ENCODE measurements around the gene LENEP.

Gene LENEP

DNA sequence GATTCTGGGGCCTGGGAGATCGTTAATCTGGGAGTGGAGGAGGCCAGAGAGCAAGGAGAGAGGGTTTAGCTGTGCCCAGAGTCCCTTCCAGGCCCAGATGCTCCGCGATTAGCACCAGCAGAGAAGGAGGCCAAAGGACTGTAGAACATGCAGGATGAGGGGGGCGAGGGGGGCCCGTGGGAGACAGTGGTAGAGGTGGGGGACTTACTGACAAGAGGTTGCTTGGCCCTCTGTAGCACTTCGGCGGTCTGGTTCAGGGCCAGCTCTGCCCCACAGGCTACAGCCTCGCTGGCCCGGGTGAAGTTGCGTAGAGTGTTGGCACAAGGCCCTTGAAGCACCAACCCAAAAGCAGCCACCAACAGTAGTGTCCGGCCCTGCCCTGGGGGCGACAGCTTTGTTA lies 39.5 kb downstream of the LENEP start:
- no peak overlapping the region for H3K4me3 ChIP-seq (ENCODE audit: low read depth, low read length)
- TF ChIP-seq, protein P1, sequence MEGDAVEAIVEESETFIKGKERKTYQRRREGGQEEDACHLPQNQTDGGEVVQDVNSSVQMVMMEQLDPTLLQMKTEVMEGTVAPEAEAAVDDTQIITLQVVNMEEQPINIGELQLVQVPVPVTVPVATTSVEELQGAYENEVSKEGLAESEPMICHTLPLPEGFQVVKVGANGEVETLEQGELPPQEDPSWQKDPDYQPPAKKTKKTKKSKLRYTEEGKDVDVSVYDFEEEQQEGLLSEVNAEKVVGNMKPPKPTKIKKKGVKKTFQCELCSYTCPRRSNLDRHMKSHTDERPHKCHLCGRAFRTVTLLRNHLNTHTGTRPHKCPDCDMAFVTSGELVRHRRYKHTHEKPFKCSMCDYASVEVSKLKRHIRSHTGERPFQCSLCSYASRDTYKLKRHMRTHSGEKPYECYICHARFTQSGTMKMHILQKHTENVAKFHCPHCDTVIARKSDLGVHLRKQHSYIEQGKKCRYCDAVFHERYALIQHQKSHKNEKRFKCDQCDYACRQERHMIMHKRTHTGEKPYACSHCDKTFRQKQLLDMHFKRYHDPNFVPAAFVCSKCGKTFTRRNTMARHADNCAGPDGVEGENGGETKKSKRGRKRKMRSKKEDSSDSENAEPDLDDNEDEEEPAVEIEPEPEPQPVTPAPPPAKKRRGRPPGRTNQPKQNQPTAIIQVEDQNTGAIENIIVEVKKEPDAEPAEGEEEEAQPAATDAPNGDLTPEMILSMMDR (conservative IDR thresholded peaks at IDR 0.05; ENCODE audit: low read depth, low read length), result no peak
- DNase-seq (ENCODE audit: low read depth), result no peak

DNA sequence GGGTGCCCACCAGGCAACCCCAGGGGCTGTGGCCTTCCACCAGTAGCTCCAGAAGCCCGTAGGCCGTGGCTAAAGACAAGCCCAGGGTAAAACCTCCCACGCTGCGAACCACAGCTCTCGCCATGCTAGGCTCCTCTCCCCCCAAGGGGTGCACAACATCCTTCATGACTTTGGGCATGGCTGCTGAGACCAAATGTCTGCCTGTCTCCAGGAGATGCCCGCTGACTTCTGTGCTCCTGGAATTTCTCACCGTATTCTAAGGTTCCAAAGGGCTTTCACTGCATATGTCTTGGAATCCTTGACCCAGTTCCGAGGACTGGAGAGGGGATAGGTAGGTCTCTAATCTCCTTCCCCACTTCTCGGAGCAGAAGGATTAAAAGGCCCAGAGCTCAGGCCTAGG lies 40.1 kb downstream of the LENEP start, which contains the start of the genes DCST1 and DCST2:
TSS of gene DCST1 (plus strand) at position 301 of the 400 bp plus-strand sequence. CDS start 213 bp downstream, outside the sequence.
TSS of gene DCST2 (minus strand) at position 258 of the 400 bp plus-strand sequence. CDS start at position 178, 80 bp downstream.
- TF ChIP-seq, protein P1 (conservative IDR thresholded peaks at IDR 0.05; ENCODE audit: low read depth, low read length), result no peak
- H3K4me3 ChIP-seq (ENCODE audit: low read depth, low read length), result no peak within 1 kb of the TSS
- DNase-seq (ENCODE audit: low read depth), result no peak

- TF ChIP-seq, protein P1 (conservative IDR thresholded peaks at IDR 0.05; ENCODE audit: low read depth, low read length), result no peak
- DNase-seq (ENCODE audit: low read depth), result no peak
Observed at GRCh38 chr1:155034318-155035208, 41.2 kb downstream of the LENEP start.

DNA sequence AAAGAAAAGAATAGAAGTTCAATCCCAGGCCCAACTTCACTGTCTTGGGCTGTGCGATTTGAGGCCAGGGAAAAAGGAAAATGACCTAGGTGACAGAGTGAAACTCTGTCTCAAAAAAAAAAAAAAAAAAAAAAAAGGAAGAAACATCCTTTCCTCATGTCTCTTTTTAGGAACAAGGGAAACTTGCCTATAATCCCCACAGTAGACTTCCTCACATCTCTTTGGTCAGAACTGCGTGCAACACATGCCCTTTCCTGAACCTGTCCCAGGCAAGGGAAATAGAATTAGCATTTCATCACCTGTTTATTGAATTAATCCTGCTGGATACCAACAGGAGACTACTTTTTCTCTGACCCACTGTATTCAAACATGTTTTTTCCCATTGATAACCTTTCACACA lies 42.5 kb downstream of the LENEP start:
- TF ChIP-seq, protein P1 (conservative IDR thresholded peaks at IDR 0.05; ENCODE audit: low read depth, low read length), result no peak
- DNase-seq (ENCODE audit: low read depth), result no peak
- H3K4me3 ChIP-seq (ENCODE audit: low read depth, low read length), result no peak overlapping the region

More at GRCh38 chr1:155034318-155035208, 41.2 kb downstream of the LENEP start:
- no peak overlapping the region for H3K4me3 ChIP-seq (ENCODE audit: low read depth, low read length)

GRCh38 chr1:155037043-155037442 lies 43.7 kb downstream of the LENEP start:
- no peak for DNase-seq (ENCODE audit: low read depth)
- no peak overlapping the region for H3K4me3 ChIP-seq (ENCODE audit: low read depth, low read length)
- TF ChIP-seq, protein P1 (conservative IDR thresholded peaks at IDR 0.05; ENCODE audit: low read depth, low read length), result no peak

GRCh38 chr1:155037851-155038441 lies 44.6 kb downstream of the LENEP start:
- no peak overlapping the region for H3K4me3 ChIP-seq (ENCODE audit: low read depth, low read length)
- DNase-seq (ENCODE audit: low read depth), result no peak
- TF ChIP-seq, protein P1 (conservative IDR thresholded peaks at IDR 0.05; ENCODE audit: low read depth, low read length), result no peak

Measured in choroid plexus epithelial cell (primary cell).